Suprapubic skin (tissue), 3 donors: ENCODE results near the gene CACNG5.

Experiments
- CTCF ChIP-seq, 2 donors: fragments of 200-600 bp in 1 of 2; fragments of 450-650 bp in 1 of 2; sonication (generic) in 1 of 2; IDR thresholded peaks; one replicate each; pipeline ENCODE4 v1.5.1; 2016 to 2019; ENCODE audit warnings: antibody characterized with exemption in 2 of 2, mild to moderate bottlenecking in 1 of 2, moderate library complexity in 1 of 2
- POLR2A ChIP-seq, 2 donors: fragments of 450-650 bp; IDR thresholded peaks; one replicate each; pipeline ENCODE4 v1.6.1; 2017; ENCODE audit warnings: antibody characterized with exemption in 2 of 2, mild to moderate bottlenecking in 2 of 2, moderate library complexity in 2 of 2

- TF ChIP-seq CTCF (IDR thresholded peaks at IDR 0.05) = no peak
- no peak for TF ChIP-seq POLR2A (IDR thresholded peaks at IDR 0.05)
These were observed 75.0 kb downstream of the CACNG5 start for GRCh38 chr17:66909804-66910373.
